Panc1 (cell line): ENCODE data around the gene AADACL3.

Source experiments
- CTCF ChIP-seq: fragments of 450-650 bp; IDR thresholded peaks from 2 replicates; pipeline ENCODE4 v1.5.1; 2017; ENCODE audit warnings: mild to moderate bottlenecking
- POLR2AphosphoS5 ChIP-seq: IDR thresholded peaks from 2 replicates; pipeline ENCODE4 v1.6.1; 2012; ENCODE audit warnings: mild to moderate bottlenecking, low read depth, low read length, moderate library complexity
- SIN3A ChIP-seq: IDR thresholded peaks from 2 replicates; pipeline ENCODE4 v1.6.1; 2012; ENCODE audit warnings: low read depth, mild to moderate bottlenecking, low read length, moderate library complexity, borderline replicate concordance; ENCODE audit not compliant: insufficient read depth

DNA sequence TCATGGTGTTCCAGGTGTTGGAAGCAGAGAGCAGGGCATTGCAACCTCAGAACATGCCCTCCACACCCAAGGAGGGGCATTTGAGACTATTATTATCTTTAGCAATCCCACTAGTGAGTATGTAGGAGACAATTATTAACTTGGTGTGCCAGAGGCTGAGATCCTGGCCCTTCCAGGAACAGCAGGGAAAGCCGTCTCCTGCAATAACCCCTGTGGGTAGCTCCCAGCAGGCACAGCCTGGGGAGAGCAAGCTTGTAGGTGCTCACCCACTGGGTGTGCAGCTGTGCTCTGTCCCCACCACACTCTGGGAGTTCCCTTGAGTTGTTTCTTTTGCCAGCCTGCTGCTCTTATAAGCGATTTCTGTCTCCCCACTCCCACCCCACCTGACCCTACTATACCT lies 40.4 kb downstream of the AADACL3 start:
- no peak for TF ChIP-seq POLR2AphosphoS5
- no peak for TF ChIP-seq CTCF
- no peak for TF ChIP-seq SIN3A
